GM19467 (cell line): ENCODE results near the gene XPA.
"Not testable (repeated sequence)": the region's sequence is repeated elsewhere in the genome, so short reads cannot be mapped to it uniquely, and the experiment has no call there.

ENCODE experiments used
- ATAC-seq: cut with Tn5 transposase; IDR thresholded peaks from one replicate; pipeline ENCODE4 v1.9.1; 2021; ENCODE audit warnings: mild to moderate bottlenecking, moderate library complexity; ENCODE audit not compliant: unreplicated experiment

The XPA gene

GRCh38 chr9:97704345-97704677 is 7.2 kb upstream of the XPA start:
- no peak for ATAC-seq

GRCh38 chr9:97703437-97704344 is 6.6 kb upstream of the XPA start:
- ATAC-seq, result no peak

- not testable (repeated sequence) for ATAC-seq
Measured at GRCh38 chr9:97699824-97700223, 2.7 kb upstream of the XPA start.

GRCh38 chr9:97699281-97699680 is 2.1 kb upstream of the XPA start:
- ATAC-seq, result not testable (repeated sequence)

- no peak for ATAC-seq
Measured at GRCh38 chr9:97698865-97699264, 1.7 kb upstream of the XPA start.

- no peak for ATAC-seq
Measured at GRCh38 chr9:97697837-97698236, 697 bp upstream of the XPA start.

GRCh38 chr9:97695995-97696802 is 941 bp downstream of the XPA start:
- no peak for ATAC-seq

GRCh38 chr9:97695390-97695789 is 1.8 kb downstream of the XPA start:
- ATAC-seq, result no peak

GRCh38 chr9:97694769-97695168 is 2.4 kb downstream of the XPA start:
- ATAC-seq, result no peak

- no peak for ATAC-seq
Measured at GRCh38 chr9:97689401-97690180, 7.5 kb downstream of the XPA start.

GRCh38 chr9:97688654-97689053 is 8.5 kb downstream of the XPA start:
- ATAC-seq, result no peak

GRCh38 chr9:97682242-97682641 is 14.9 kb downstream of the XPA start:
- no peak for ATAC-seq

- no peak for ATAC-seq
Measured at GRCh38 chr9:97675655-97676054, 21.5 kb downstream of the XPA start.

GRCh38 chr9:97673922-97674321 is 23.2 kb downstream of the XPA start:
- no peak for ATAC-seq

GRCh38 chr9:97672403-97672802 is 24.7 kb downstream of the XPA start:
- no peak for ATAC-seq

- ATAC-seq, result no peak
Measured at GRCh38 chr9:97670586-97670985, 26.6 kb downstream of the XPA start.

GRCh38 chr9:97668485-97668884 is 28.7 kb downstream of the XPA start:
- ATAC-seq, result no peak

- no peak for ATAC-seq
Measured at GRCh38 chr9:97666907-97667686, 30.0 kb downstream of the XPA start.

- no peak for ATAC-seq
Measured at GRCh38 chr9:97665742-97666141, 31.4 kb downstream of the XPA start.

- ATAC-seq, result no peak
Measured at GRCh38 chr9:97660847-97661246, 36.3 kb downstream of the XPA start.

- ATAC-seq, result no peak
Measured at GRCh38 chr9:97660340-97660739, 36.8 kb downstream of the XPA start.
